Prostate gland (tissue), 2 donors: ENCODE data around the gene CEP128. TPM values are rescaled to one million over a fixed set of nuclear protein-coding genes. Genes with fewer than 3 reads are reported as not detected.

Experiments
- DNase-seq: peaks from one replicate; pipeline ENCODE4 v3.0.0-alpha.2; 2019; ENCODE audit warnings: low spot score
- H3K27ac ChIP-seq, 2 donors: fragments of 200-600 bp; sonication (generic); 2 replicates each; pipeline ENCODE4 v1.5.1; 2017 to 2019
- H3K27me3 ChIP-seq: fragments of 200-600 bp; sonication (generic); replicated peaks from 2 replicates; pipeline ENCODE4 v1.5.1; 2019; ENCODE audit not compliant: insufficient read depth
- H3K36me3 ChIP-seq, 2 donors: fragments of 200-600 bp; sonication (generic); 1 replicate in 1 of 2; 2 replicates in 1 of 2; pipeline versions ENCODE4 v1.5.1 to v1.8.1; 2017 to 2019
- H3K4me1 ChIP-seq: fragments of 200-600 bp; sonication (generic); replicated peaks from 2 replicates; pipeline ENCODE4 v1.5.1; 2019
- H3K4me3 ChIP-seq, 2 donors: fragments of 200-600 bp; sonication (generic); 2 replicates each; pipeline ENCODE4 v1.5.1; 2017 to 2019
- H3K9me3 ChIP-seq: fragments of 200-600 bp; sonication (generic); 2 replicates; pipeline ENCODE4 v1.5.1; 2017
- CTCF ChIP-seq, 4 experiments: fragments of 200-600 bp in 2 of 4; fragments of 450-650 bp in 2 of 4; sonication (generic) in 2 of 4; IDR thresholded peaks; 1 replicate in 3 of 4; 2 replicates in 1 of 4; pipeline ENCODE4 v1.5.1; 2016 to 2019; ENCODE audit warnings: antibody characterized with exemption in 4 of 4, mild to moderate bottlenecking in 2 of 4, moderate library complexity in 2 of 4
- POLR2A ChIP-seq: fragments of 450-650 bp; IDR thresholded peaks from one replicate; pipeline ENCODE4 v1.6.1; 2016; ENCODE audit warnings: antibody characterized with exemption, mild to moderate bottlenecking
- POLR2AphosphoS5 ChIP-seq: sonication (generic); formaldehyde crosslinking; IDR thresholded peaks from one replicate; pipeline ENCODE4 v1.6.1; 2017; ENCODE audit warnings: antibody characterized with exemption
- WGBS: methylation state at CpG from one replicate; pipeline ENCODE4 v1.1.5; 2018; 5-methylcytosine and 5-hydroxymethylcytosine counted together
- intact Hi-C: fragments of 100-400 bp; cut with DNase I; formaldehyde crosslinking; loops from one replicate; pipeline ENCODE4 v1.14.2; 2022
- total RNA-seq, 2 donors: library from RNA; depleted of rRNA; stranded (reverse); fragments of >200 nt; gene quantifications; one replicate each; pipeline ENCODE4 v1.1.0, GENCODE V29; 2016

Gene CEP128
- total RNA-seq, 2 donors from 2014 or later: 6.4 to 7.3 TPM

DNA sequence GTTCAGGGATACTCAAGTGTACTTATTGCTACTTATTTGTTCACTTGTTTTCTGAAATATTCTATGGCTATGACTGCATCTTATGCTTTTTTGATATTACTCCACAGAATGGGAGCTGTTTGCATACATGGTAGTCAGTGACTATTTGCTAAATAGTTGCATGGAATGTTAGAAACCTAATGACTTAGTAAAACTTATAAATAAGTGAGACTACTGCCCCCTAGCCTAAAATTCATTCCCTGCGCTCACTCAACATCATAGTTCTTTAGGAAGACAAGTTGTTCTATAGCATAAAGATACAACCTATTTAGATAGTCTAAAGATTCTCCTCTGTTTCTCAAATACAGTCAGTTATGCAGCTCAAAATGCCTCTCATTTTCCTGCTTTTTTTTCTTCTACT lies 305.5 kb downstream of the CEP128 start:
- no peaks in the 10 kb centered on the region for H3K36me3 ChIP-seq
- no peak overlapping the region for H3K4me3 ChIP-seq
- H3K4me1 ChIP-seq: no peaks in the 10 kb centered on the region
- H3K27ac ChIP-seq: no peak overlapping the region
- intact Hi-C loops: no loop called here
- no peak for DNase-seq
- H3K27me3 ChIP-seq: no peaks in the 10 kb centered on the region
- no peaks in the 10 kb centered on the region for H3K9me3 ChIP-seq
- TF ChIP-seq POLR2A (no peak), CTCF (IDR thresholded peaks at IDR 0.05) (no peak), POLR2AphosphoS5 (no peak)
- 94% methylated on average over 1 of the region's 1 CpG for WGBS

- intact Hi-C loops: no loop called here
- no peaks in the 10 kb centered on the region for H3K27me3 ChIP-seq
- no peak overlapping the region for H3K27ac ChIP-seq
- no peaks in the 10 kb centered on the region for H3K36me3 ChIP-seq
- no peak for TF ChIP-seq POLR2A
- no peak for TF ChIP-seq CTCF (IDR thresholded peaks at IDR 0.05)
- TF ChIP-seq POLR2AphosphoS5: no peak
- DNase-seq: no peak
- no peaks in the 10 kb centered on the region for H3K4me1 ChIP-seq
- 69% methylated on average over 3 of the region's 3 CpGs for WGBS
- H3K4me3 ChIP-seq: no peak overlapping the region
- no peaks in the 10 kb centered on the region for H3K9me3 ChIP-seq
Measured at GRCh38 chr14:80634106-80634758, 307.3 kb downstream of the CEP128 start.

GRCh38 chr14:80629606-80630005 lies 311.9 kb downstream of the CEP128 start:
- no peak for TF ChIP-seq POLR2AphosphoS5
- no peak for TF ChIP-seq POLR2A
- TF ChIP-seq CTCF (IDR thresholded peaks at IDR 0.05): no peak
- no peaks in the 10 kb centered on the region for H3K36me3 ChIP-seq
- no peaks in the 10 kb centered on the region for H3K9me3 ChIP-seq
- H3K27me3 ChIP-seq: no peaks in the 10 kb centered on the region
- no peak for DNase-seq
- H3K27ac ChIP-seq: no peak overlapping the region
- H3K4me1 ChIP-seq: no peaks in the 10 kb centered on the region
- intact Hi-C loops: no loop called here
- H3K4me3 ChIP-seq: no peak overlapping the region

DNA sequence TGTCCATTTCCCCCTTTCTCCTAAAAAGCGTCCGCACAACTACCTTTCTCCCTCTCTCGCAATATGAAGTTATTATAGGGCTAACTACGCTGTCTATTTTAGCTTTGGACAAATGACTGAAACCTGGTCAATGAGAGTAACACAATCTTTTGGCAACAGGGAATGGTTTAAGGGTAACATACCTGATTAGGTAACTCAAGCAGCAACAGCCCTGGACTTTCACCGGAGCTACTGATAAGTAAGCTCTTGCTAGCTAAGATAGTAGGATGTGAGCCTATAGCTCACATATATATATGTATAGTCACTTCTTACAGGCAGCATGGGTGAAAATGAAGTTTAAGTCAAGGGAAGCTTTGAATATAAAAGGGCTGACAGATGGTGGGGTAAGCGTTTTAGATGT lies 313.0 kb downstream of the CEP128 start:
- Histone ChIP-seq H3K27me3 (no peaks in the 10 kb centered on the region), H3K27ac (no peak overlapping the region), H3K4me3 (no peak overlapping the region), H3K4me1 (no peaks in the 10 kb centered on the region), H3K36me3 (no peaks in the 10 kb centered on the region), H3K9me3 (no peaks in the 10 kb centered on the region)
- intact Hi-C loops: no loop called here
- TF ChIP-seq POLR2A (no peak), POLR2AphosphoS5 (no peak), CTCF (IDR thresholded peaks at IDR 0.05) (no peak)
- no peak for DNase-seq
- 94% methylated on average over 6 of the region's 6 CpGs for WGBS

- 95% methylated on average over 2 of the region's 2 CpGs for WGBS
- Histone ChIP-seq H3K27me3 (no peaks in the 10 kb centered on the region), H3K27ac (no peak overlapping the region), H3K4me3 (no peak overlapping the region), H3K36me3 (no peaks in the 10 kb centered on the region), H3K4me1 (no peaks in the 10 kb centered on the region), H3K9me3 (no peaks in the 10 kb centered on the region)
- intact Hi-C loops: no loop called here
- no peak for DNase-seq
- TF ChIP-seq CTCF (IDR thresholded peaks at IDR 0.05) (no peak), POLR2AphosphoS5 (no peak)
Measured at GRCh38 chr14:80627745-80628144, 313.8 kb downstream of the CEP128 start.
